ENCODE data around the gene MZT2A.
"Not testable (repeated sequence)": the region's sequence is repeated elsewhere in the genome, so short reads cannot be mapped to it uniquely, and the experiment has no call there.

MZT2A gene, protein sequence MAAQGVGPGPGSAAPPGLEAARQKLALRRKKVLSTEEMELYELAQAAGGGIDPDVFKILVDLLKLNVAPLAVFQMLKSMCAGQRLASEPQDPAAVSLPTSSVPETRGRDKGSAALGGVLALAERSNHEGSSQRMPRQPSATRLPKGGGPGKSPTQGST
- 12.8 to 31.1 reads per million in 2 experiments for total RNA-seq

DNA sequence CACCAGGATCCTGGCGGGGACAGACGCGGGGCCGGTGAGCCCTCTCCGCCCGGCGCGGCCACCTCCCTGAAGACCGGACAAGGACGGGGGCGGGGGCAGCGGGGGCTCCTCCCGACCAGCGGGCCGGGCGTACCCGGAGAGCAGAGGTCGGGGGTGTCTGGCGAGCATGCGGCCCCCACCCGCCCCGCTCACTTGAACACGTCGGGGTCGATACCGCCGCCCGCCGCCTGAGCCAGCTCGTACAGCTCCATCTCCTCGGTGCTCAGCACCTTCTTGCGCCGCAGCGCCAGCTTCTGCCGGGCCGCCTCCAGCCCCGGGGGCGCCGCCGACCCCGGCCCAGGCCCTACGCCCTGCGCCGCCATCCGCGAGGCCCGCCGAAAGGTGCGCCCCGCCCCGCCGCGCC, at the start of gene MZT2A:
TSS of gene MZT2A (minus strand) at position 383 of the 403 bp plus-strand sequence. CDS start at position 362, 21 bp downstream.
- not testable (repeated sequence) for DNase-seq (ENCODE audit: low read depth)

DNA sequence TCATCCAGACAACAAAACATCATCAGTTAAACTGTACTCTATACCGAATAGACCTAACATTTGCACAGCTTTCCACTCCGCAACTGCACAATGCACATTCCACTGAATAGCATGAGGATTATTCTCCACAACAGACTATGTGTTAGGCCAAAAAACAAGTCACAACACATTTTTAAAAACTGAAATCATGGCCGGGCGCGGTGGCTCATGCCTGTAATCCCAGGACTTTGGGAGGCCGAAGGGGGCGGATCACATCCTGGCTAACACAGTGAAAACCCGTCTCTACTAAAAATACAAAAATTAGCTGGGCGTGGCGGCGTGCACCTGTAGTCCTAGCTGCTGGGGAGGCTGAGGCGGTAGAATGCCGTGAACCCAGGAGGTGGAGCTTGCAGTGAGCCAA, 46.7 kb upstream of the MZT2A start:
- not testable (repeated sequence) for DNase-seq (ENCODE audit: low read depth)

DNA sequence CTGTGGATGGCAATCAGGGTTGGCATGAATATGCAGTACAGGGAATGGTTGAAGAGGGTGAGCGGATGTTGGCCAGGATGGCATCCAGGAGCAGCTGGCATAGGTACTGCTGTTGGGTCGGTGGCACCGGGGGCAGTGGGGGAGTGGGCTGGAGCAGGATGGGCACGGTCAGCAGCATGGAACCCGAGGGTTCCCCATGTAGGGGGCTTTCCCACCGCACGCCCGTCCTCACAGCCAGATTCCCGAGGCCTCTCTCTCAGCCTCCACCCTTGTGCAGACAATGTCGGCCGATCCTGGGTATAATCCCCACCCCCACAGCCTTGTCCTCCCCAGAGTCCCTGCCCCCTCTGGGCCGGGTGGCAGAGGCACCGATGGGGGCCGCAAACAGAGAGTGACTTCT, 44.6 kb upstream of the MZT2A start:
- DNase-seq (ENCODE audit: low read depth), result not testable (repeated sequence)

DNA sequence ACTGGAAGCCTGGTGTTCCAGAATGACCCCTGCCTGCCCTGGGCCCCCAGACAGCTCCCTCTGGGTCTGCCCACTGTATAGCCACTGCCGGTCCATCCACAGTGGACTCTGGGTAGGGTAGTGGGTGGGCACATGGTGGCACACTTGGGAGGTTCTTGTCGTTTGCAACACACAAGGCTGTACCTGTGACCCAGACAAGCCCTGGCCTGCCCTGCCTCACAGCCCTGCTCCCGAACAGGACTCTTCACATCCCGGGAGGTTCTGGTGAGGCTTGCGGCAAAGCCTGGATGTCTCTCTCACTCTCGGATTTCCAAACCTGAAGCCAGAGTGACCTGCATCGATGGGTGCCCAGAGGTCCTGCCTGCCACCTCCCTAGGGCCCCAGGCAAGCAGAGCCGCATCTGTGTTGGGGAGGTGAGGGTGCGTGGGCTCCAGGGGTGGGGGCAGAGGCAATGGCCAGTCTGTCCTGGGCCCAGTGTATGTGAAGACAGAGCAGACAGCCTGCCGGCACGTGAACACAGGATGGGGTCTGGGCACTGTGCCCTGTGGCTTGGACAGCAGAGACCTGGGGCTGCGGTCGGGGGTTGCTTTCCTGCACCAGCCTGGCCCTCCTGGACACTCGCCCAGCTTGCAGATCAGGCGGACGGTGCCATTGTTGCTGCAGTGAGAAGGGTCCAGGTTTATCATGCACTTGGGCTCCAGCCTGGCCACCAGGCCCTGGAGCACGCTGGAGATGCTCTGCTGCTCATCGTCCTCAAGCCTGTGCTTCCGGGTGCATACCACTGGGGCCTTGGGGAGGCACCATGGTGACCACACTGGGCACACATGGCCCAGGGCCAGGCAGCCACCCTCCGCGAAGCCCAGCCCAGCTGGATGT, 44.0 kb upstream of the MZT2A start:
- DNase-seq (ENCODE audit: low read depth), result not testable (repeated sequence)

DNA sequence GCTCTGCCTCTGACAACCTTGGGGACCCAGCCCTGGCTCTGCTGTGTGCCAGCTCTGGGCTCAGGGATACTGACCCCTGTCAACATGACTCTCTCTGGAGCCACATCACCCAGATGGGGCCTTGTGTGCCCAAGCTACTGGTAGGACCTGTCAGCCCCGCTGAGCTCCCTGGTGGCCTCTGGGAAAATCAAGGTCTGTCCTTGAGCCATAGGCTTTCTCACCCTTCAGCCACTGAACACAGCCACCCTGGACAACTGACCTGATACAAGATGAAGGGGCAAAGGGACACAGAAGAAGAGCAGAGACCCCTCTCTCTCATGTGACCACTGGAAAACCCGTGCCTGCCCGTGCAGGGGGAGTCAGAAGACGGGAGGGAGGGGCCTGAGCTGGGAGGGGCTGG, 43.3 kb upstream of the MZT2A start:
- DNase-seq (ENCODE audit: low read depth), result no peak

DNA sequence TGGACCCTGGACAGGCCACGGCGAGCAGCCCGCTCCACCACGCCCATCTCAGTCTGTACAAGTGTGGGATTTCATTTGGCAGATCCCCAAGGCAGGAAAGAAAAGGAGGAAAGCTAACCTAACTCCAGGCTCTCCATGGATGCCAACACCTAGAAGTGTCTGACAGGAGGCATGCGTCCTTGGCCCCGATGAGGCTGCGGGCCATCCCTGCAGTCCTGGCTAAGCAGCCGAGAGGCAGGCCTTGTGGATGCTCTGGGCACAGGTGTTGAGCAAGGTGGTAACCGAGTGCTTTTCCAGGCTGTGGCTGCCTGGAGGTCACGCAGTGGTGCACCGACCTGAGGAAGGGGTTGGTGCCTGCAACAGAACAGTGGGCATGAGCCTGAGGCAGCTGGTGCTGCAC, 42.8 kb upstream of the MZT2A start:
- DNase-seq (ENCODE audit: low read depth), result not testable (repeated sequence)

DNA sequence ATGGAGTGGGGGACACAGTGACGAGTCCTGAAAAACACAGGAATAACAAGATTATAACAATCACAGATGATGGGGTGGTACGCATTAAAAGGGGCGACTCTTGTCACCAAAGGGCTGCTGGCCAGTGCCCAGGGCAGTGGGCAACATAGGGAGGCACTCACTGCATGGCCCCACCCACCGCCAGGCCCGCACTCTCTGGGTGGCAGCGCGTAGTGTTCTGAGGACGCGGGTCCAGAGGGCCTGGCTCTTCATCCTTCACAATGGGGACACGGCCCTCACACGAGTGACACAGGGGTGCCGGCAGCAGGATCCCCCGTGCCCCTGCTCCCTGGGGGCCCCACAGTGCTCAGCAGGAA, 42.1 kb upstream of the MZT2A start:
- not testable (repeated sequence) for DNase-seq (ENCODE audit: low read depth)

DNA sequence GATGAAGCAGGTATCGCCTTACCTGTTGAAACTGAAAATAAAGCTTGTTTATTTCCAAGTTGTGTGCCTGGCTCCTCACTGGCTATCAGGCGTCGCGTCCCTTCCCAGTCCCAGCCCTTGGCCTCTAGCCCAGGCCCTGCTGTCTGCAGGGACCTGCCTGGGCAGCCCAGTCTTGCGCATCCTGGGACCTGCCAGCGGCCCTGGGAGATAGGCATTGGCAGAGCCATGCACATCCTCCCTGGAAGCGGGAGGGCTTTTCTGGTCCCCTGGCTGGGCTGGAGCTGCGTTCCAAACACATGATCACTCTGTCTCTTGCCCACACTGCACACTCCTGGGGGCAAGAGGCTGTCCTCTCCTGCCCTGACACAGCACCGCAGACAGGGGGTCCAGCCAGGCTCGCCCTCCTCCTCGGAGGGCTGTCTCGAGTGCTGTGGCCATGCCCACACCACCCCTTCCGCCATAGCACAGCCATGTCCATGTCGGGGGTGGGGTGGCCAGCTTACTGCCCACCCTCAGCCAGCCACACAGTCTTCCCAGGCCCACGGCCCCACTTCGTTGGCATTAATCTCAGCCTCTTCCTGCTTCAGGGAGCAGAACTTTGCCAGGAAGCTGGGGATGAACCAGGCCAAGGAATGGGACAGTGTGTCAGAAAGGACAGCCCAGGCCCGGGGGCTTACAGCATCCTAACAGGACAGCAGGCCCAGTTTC, 41.6 kb upstream of the MZT2A start:
- not testable (repeated sequence) for DNase-seq (ENCODE audit: low read depth)

DNA sequence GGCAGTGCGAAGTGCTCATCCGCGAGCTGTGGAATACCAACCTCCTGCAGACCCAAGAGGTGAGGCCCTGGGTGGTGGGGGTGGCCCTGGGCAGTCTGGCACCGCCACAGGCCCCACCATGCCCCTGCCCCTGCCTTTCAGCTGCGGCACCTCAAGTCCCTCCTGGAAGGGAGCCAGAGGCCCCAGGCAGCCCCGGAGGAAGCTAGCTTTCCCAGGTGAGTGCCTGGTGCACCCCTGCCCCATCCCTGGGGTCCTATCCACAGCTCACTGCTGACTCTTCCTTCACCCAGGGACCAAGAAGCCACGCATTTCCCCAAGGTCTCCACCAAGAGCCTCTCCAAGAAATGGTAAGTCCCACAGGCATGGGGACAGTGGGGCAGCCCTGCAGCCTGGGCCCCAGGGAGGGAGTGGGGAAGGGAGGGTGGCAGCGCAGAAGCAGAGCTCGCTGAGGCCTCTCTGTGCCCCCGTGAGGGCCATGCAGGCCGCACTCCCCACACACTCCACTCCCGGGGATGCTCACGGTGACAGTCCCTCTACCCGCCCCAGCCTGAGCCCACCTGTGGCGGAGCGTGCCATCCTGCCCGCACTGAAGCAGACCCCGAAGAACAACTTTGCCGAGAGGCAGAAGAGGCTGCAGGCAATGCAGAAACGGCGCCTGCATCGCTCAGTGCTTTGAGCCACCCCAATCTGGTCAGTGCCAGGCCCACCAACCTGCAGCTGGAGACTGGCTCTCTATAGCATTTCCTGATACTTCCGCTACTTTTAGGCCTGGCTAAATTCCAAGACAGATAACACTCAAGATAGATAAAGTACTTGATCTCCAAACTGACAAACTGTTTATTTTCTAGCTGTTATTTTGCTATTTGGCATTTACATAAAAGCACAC, 40.8 kb upstream of the MZT2A start:
- not testable (repeated sequence) for DNase-seq (ENCODE audit: low read depth)

DNA sequence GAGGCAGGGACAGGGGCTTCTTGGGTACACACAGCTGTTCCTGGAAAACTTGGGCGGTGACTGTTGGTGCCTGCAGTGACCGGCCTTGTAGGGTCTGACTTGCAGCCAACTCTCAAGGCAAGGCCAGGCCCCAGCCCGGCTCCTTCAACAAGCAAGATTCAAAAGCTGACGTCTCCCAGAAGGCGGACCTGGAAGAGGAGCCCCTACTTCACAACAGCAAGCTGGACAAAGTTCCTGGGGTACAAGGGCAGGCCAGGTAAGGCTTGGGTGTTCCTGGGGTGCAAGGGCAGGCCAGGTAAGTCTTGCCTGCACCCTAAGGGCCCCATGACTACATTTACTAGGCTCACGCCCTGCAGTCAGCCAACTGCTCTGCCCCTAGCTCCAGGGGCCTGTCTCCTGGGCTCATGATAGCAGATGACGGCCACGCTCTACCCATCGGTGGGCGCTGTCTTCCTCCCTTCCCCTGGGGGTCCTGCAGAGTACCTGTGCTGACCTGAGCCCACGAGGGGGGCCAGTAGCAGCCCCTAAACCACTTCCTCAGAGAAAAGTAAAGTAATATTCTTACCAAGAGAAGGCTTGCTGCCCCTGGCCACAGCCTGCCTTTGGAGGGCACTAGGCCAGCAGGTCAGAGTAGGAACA, 39.5 kb upstream of the MZT2A start:
- not testable (repeated sequence) for DNase-seq (ENCODE audit: low read depth)

DNA sequence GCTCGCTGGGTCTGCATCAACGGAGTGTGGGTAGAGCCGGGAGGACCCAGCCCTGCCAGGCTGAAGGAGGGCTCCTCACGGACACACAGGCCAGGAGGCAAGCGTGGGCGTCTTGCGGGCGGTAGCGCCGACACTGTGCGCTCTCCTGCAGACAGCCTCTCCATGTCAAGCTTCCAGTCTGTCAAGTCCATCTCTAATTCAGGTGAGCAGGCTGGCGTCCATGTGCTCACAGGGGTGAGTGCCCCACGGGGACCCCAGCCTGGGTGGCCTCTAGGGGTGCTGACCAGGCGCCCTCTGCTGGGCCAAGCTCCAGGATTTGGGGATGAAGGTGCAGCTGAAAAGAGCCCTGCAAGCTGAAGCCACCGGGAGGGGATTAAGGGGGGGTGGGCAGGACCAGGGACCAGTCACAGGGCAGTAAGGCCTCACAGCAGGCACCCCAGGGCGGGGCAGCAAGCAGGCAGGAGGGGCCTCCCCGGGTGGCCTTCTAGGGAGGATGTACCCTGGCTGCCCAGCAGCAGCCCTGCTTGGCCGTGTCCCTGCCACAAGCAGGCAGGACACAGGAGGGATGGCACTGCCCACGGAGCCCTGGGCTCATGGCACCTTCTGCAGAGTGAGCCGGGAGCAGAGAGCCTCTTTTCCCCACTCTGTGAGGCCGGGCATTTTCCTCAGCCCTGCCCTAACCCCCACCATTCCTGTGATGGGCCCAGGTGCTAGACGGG, 38.6 kb upstream of the MZT2A start:
- not testable (repeated sequence) for DNase-seq (ENCODE audit: low read depth)

DNA sequence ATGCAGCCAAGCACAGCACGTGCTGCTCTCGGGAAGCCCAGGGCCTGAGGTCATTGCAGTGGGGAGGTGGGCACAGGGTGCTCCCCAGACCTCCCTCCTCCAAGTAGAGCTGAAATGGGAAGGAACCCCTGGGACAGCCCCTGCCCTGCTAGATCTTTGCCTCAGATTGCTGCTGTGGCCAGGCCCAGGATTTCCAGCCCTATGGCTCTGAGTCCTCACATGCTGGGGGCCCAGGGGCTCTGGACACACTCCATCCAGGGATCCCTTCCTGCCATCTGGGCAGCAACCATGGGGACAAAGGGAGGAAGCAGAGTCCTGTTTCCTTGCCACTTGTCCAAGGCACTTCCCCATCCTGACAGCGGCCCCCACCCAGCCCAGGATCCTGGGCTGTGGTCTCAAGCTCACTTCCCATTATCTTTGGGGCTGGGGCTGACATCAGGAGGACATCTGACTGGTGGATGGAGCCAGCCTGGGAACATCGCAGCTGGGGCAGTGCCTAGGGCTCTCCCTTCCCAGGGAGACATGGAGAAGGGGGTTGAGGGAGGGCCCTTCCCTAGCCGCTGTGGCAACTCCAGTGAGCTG, 37.8 kb upstream of the MZT2A start:
- DNase-seq (ENCODE audit: low read depth), result not testable (repeated sequence)

DNA sequence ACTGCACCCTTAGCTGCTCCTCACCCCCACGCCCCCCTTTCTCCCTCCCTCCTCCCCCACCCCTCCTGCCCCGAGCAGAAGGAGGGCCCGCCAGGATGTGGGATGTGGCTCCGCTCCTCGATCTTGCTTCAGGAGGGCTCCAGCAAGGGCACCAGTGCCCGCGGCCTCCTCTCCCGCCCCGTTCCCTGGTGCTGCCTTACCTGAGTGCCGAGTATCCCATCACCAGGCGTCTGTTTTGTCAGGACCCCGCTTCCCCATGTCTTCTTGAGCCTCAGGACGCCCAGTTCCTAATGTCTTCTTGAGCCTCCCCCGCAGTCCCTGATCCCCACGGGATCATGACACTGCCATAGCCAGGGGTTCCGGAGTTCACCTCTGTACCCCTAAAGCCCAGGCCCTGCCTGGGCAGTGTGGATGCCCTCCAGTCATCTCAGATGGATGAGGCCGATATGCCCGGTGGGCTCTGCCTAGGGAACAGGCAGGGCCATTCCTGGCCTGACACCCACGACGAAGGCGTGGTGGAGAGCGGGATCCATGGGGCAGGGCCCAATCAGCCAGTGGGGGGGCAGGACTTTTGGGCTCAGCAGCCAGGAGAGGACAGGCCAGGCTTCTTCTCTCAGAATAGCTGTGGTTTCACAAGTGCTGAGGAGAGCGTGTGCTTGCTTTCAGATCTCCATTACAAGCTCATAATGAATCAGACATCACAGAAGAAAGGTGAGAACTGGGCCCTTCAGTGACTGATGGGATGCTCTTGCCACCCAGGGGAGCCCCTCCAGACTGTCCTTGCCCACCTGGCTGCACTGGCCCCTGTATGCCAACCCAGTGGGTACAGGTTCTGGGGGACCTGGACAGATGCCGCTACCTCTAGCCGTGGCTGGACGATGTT, 37.0 kb upstream of the MZT2A start:
- not testable (repeated sequence) for DNase-seq (ENCODE audit: low read depth)

DNA sequence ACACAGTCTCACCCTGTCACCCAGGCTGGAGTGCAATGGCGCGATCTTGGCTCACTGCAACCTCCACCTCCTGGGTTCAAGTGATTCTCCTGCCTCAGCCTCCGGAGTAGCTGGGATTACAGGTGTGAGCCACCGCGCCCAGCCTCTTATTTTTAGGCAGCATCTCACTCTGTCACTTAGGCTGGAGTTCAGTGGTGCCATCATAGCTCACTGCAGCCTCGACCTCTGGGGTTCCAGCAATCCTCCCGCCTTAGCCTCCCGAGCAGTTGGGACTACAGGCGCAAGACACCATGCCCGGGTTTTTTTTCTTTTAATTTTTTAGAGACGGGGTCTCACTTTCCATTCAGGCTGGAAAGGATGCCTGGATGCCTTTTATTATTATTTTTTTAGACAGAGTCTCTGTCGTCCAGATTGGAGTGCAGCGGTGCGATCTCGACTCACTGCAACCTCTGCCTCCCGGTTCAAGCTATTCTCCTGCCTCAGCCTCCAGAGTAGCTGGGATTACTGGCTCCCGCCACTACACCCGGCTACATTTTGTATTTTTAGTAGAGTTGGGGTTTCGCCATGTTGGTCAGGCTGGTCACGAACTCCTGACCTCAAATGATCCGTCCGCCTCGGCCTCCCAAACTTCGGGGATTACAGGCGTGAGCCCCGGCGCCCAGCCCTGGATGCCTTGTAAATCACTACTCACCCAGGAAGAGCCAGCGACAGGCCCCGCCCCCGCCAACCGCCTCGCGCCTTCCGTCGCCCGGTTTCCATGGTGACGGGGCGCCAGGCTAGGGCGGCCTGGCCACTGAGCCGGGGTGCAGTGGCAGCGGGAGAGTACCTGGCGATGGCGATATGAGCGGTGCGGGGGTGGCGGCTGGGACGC, 35.2 kb upstream of the MZT2A start, which contains the start of gene CCDC74A:
TSS of gene CCDC74A (plus strand) at position 758 of the 871 bp plus-strand sequence. CDS start at position 841, 83 bp downstream.
- DNase-seq (ENCODE audit: low read depth), result peak; percentile 70

DNA sequence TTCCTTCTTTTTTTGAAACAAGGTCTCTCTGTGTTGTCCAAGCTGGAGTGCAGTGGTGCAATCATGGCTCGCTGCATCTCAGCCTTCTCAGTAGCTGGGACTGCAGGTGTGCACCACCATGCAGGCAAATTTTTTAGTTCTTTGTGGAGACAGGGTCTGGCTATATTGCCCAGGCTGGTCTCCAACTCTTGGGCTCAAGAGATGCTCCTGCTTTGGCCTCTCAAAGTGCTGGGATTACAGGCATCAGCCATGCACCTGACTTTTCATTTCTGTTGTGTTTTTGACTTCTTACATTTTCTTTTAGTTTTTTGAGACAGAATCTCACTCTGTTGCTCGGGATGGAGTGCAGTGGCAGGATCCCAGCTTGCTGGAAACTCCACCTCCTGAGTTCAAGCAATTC, 33.1 kb upstream of the MZT2A start:
- DNase-seq (ENCODE audit: low read depth), result not testable (repeated sequence)

DNA sequence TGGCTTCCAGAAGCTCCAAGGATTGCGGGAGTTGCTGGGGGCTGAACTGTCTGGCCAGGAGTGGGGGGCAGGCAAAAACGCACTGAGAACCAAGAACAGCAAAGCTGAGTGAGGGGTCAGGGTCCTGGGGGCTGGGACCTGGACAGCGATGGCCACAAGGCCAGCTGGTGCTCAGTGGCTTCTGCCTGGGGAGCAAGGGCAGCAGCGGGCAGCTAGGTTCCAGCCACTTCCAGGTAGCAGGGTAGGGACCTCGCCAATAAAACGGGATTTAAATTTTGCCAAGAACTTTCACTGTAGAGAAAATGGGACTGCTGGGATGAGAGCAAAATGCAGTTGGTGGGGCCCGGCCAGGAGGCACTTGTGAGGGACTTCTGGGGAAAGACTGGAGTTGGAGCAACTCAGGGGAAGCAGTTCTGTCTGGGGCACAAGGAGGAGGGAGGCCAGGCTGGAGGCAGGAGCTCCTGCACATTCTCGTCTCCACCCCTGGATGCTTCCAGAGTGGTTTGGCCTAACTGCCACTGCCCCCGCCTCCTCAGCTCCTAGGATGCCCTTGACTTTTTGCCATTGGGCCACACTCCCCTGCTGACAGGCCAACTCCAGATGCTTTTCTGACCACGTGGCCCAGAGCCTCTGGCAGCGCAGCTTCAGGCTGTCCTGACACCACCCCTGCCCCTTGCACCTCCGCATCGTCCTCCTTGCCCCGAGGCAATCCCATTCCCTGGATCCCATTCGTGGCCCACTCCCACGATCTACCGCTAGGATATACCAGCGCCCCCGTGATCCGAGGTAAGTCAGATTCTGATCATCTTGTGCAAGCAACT, 30.0 kb upstream of the MZT2A start:
- DNase-seq (ENCODE audit: low read depth), result no peak

DNA sequence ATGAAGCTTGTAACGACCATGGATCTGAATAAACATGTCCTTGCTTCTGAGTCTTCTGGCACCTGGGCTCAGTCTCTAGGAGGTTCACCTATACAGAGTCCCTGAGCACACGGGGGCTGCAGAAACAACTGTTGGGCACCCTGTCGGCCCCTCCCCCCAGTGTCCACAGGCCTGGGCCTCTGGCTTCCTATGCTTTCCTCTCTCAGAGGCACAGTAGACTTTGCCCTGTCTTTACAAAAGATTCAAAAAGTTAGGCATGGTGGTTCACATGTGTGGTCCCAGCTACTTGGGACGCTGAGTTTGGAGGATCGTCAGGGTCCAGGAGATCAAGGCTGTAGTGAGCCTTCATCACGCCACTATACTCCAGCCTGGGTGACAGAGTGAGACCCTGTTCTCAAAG, 29.3 kb upstream of the MZT2A start:
- not testable (repeated sequence) for DNase-seq (ENCODE audit: low read depth)

Measured in T follicular helper cell (primary cell).